MM.1S (cell line): ENCODE data around the gene LCE3E.
"Not testable (repeated sequence)": the region's sequence is repeated elsewhere in the genome, so short reads cannot be mapped to it uniquely, and the experiment has no call there.

Experiments
- DNase-seq: peaks from one replicate; pipeline ENCODE4 v3.0.0-alpha.2; 2015
- H2AFZ ChIP-seq: fragments of 300-600 bp; sonication (generic); 2 replicates; pipeline ENCODE4 v1.6.0; 2016; ENCODE audit warnings: antibody characterized with exemption, low read length
- H3F3A ChIP-seq: fragments of 300-600 bp; sonication (generic); 2 replicates; pipeline ENCODE4 v1.6.1; 2016; ENCODE audit warnings: mild to moderate bottlenecking, antibody characterized with exemption, low read length, moderate library complexity, mixed read lengths; ENCODE audit not compliant: insufficient read depth
- H3K27ac ChIP-seq: fragments of 300-600 bp; sonication (generic); 2 replicates; pipeline ENCODE4 v1.5.1; 2016; ENCODE audit warnings: mild to moderate bottlenecking, low read length
- H3K27me3 ChIP-seq: fragments of 300-600 bp; sonication (generic); replicated peaks from 2 replicates; pipeline ENCODE4 v1.6.0; 2016; ENCODE audit warnings: low read length; ENCODE audit not compliant: insufficient read depth
- H3K36me3 ChIP-seq: fragments of 300-600 bp; sonication (generic); replicated peaks from 2 replicates; pipeline ENCODE4 v1.6.1; 2016; ENCODE audit warnings: mild to moderate bottlenecking, low read length, mixed read lengths; ENCODE audit not compliant: insufficient read depth
- H3K4me1 ChIP-seq: fragments of 300-600 bp; sonication (generic); 2 replicates; pipeline ENCODE4 v1.6.1; 2016; ENCODE audit warnings: low read length, mixed read lengths
- H3K4me2 ChIP-seq: fragments of 300-600 bp; sonication (generic); 2 replicates; pipeline ENCODE4 v1.6.0; 2016; ENCODE audit warnings: low read depth, low read length
- H3K4me3 ChIP-seq: fragments of 300-600 bp; sonication (generic); 2 replicates; pipeline ENCODE4 v1.5.1; 2016; ENCODE audit warnings: low read length, mixed read lengths
- H3K79me2 ChIP-seq: fragments of 300-600 bp; sonication (generic); 2 replicates; pipeline ENCODE4 v1.6.1; 2016; ENCODE audit warnings: mixed run types, low read length, mixed read lengths
- H3K9ac ChIP-seq: fragments of 300-600 bp; sonication (generic); 2 replicates; pipeline ENCODE4 v1.6.1; 2016; ENCODE audit warnings: low read length, mixed read lengths
- H3K9me2 ChIP-seq: fragments of 300-600 bp; sonication (generic); replicated peaks from 2 replicates; pipeline ENCODE4 v1.6.1; 2016; ENCODE audit warnings: mild to moderate bottlenecking, low read length, mixed read lengths; ENCODE audit not compliant: insufficient read depth
- H3K9me3 ChIP-seq: fragments of 300-600 bp; sonication (generic); replicated peaks from 2 replicates; pipeline ENCODE4 v1.6.1; 2016; ENCODE audit warnings: mild to moderate bottlenecking, low read length, mixed read lengths; ENCODE audit not compliant: insufficient read depth
- H4K20me1 ChIP-seq: fragments of 300-600 bp; sonication (generic); 2 replicates; pipeline ENCODE4 v1.6.1; 2016; ENCODE audit warnings: mild to moderate bottlenecking, low read length, moderate library complexity, mixed read lengths; ENCODE audit not compliant: insufficient read depth
- CTCF ChIP-seq: fragments of 300-600 bp; sonication (generic); IDR thresholded peaks from 2 replicates; pipeline ENCODE4 v1.5.1; 2016; ENCODE audit warnings: antibody characterized with exemption, low read length, mixed read lengths
- EZH2 ChIP-seq: fragments of 300-600 bp; sonication (generic); optimal IDR thresholded peaks from 2 replicates; pipeline ENCODE3; 2017; ENCODE audit warnings: low read depth, mild to moderate bottlenecking, antibody characterized with exemption, low read length, mixed read lengths
- EZH2phosphoT487 ChIP-seq: fragments of 300-600 bp; sonication (generic); IDR thresholded peaks from 2 replicates; pipeline ENCODE4 v1.6.1; 2018; ENCODE audit warnings: antibody characterized with exemption, low read length

Gene LCE3E

GRCh38 chr1:152585586-152585985, 19.0 kb upstream of the LCE3E start:
- Histone ChIP-seq H2AFZ (no peak overlapping the region), H3K9me2 (no peaks in the 10 kb centered on the region), H3K27me3 (no peaks in the 10 kb centered on the region), H3K4me3 (no peak overlapping the region), H3K4me1 (no peaks in the 10 kb centered on the region), H3K79me2 (no peaks in the 10 kb centered on the region), H3K27ac (no peak overlapping the region), H3F3A (no peaks in the 10 kb centered on the region), H3K9me3 (no peaks in the 10 kb centered on the region), H3K36me3 (no peaks in the 10 kb centered on the region), H4K20me1 (no peaks in the 10 kb centered on the region), H3K9ac (no peak overlapping the region), H3K4me2 (no peak overlapping the region)
- no peak for DNase-seq
- TF ChIP-seq EZH2phosphoT487 (no peak), CTCF (peak; percentile 19)

DNA sequence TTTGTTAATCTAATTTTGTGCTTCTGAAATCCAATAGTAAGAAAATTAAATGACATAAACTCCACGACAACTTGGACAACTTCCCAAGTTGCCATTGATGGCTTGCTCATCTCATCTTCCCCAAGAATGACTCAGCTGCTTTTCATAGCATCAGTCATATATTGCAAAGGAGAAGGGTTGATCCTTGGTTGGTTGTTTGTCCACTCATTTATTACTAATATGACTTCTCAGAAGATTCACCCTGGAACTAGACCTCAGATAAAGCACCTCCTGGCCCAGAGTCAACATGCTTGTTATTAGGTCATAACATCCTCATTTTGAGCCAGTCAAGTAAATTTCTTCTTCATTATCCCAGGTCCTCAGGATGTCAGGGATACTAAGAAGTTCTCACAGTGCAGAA, 16.1 kb upstream of the LCE3E start:
- Histone ChIP-seq H3K79me2 (no peaks in the 10 kb centered on the region), H3K4me1 (no peaks in the 10 kb centered on the region), H3K4me3 (no peak overlapping the region), H3K36me3 (no peaks in the 10 kb centered on the region), H3K27me3 (no peaks in the 10 kb centered on the region), H4K20me1 (no peaks in the 10 kb centered on the region), H2AFZ (no peak overlapping the region), H3K9me2 (no peaks in the 10 kb centered on the region), H3K9me3 (no peaks in the 10 kb centered on the region), H3K9ac (no peak overlapping the region), H3K4me2 (no peak overlapping the region), H3F3A (no peaks in the 10 kb centered on the region), H3K27ac (no peak overlapping the region)
- TF ChIP-seq CTCF (no peak), EZH2phosphoT487 (no peak), EZH2 (no peak)
- DNase-seq: no peak

DNA sequence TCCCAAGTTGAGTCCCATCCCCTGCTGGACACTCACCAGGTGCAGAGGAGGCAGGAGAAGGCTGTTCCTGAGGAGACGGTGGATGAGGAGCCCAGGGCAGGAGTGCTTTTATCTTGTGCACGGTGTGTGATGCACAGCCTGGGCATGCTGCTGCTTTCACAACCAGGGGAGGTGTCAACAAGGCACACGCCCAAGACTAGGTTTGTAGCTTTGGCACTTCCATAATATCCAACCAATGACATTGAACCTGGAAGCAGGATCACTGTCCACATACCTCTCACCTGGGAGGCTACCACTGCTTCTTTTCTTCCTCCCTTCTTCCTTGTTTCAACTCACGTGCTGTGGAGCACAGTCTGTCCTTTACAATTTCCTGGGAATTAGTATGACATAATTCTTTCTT, 13.9 kb upstream of the LCE3E start, which contains the start of gene LCE3D:
LCE3D (minus strand) TSS at position 84 of the 400 bp plus-strand sequence. CDS start 580 bp downstream, outside the sequence.
- no peak within 1 kb of the TSS for H2AFZ ChIP-seq
- H3K9me3 ChIP-seq: no peaks in the 10 kb centered on the region
- H3K27me3 ChIP-seq: no peaks in the 10 kb centered on the region
- H3K27ac ChIP-seq: no peak within 1 kb of the TSS
- no peaks in the 10 kb centered on the region for H3F3A ChIP-seq
- no peaks in the 10 kb centered on the region for H3K4me1 ChIP-seq
- no peak within 1 kb of the TSS for H3K9ac ChIP-seq
- H3K79me2 ChIP-seq: no peaks in the 10 kb centered on the region
- DNase-seq: no peak
- TF ChIP-seq EZH2phosphoT487 (no peak), EZH2 (no peak), CTCF (no peak)
- no peak within 1 kb of the TSS for H3K4me3 ChIP-seq
- H3K36me3 ChIP-seq: no peaks in the 10 kb centered on the region
- H3K9me2 ChIP-seq: no peaks in the 10 kb centered on the region
- H3K4me2 ChIP-seq: no peak within 1 kb of the TSS
- H4K20me1 ChIP-seq: no peaks in the 10 kb centered on the region

- H3K4me3 ChIP-seq, H3K4me2 ChIP-seq, H3K9ac ChIP-seq, H3K27me3 ChIP-seq, H3K27ac ChIP-seq, H3K36me3 ChIP-seq, H3K9me3 ChIP-seq, H2AFZ ChIP-seq, H4K20me1 ChIP-seq, H3F3A ChIP-seq, H3K79me2 ChIP-seq, H3K4me1 ChIP-seq, DNase-seq, H3K9me2 ChIP-seq: not testable (repeated sequence)
Observed at GRCh38 chr1:152579526-152579925, 12.9 kb upstream of the LCE3E start.
